ENCODE measurements around the gene GPR78.

The GPR78 gene

DNA sequence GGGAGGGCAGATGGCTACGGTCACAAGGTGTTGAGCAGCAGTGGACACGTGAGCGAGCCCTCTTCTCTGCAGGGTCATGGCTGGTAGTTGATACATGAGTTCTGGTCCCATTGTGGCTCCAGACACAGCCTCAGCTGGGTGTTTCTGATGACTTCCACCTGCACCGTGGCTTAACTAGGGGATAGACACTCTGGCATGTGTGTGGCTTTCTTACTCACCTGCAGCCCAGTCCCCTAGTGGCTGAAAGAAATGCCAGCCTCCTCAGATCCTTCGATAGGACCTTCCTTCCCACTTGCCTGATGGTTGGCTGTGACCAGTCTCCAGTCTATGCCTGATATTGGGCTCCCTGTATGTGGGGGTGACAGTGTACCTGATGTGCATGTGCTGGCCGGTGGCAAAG lies 5.0 kb downstream of the GPR78 start:
- H3K4me3 ChIP-seq, result no peak overlapping the region
- no peaks in the 10 kb centered on the region for H3K9me3 ChIP-seq (ENCODE audit: low read depth, low read length)
- H3K27ac ChIP-seq, result no peak overlapping the region
- TF ChIP-seq FOXP2 (optimal IDR thresholded peaks at IDR 0.05; ENCODE audit: control extremely low read depth, extremely low read length, insufficient read depth) (no peak), EZH2 (IDR thresholded peaks at IDR 0.05) (no peak), POLR2AphosphoS5 (IDR thresholded peaks at IDR 0.05; ENCODE audit: borderline replicate concordance, low read depth, low read length) (no peak)
- H3K36me3 ChIP-seq (ENCODE audit: insufficient read depth, low read length), result no peaks in the 10 kb centered on the region
- H3K9ac ChIP-seq (ENCODE audit: insufficient read length), result no peak overlapping the region
- DNase-seq (ENCODE audit: low read depth, low spot score), result no peak

DNA sequence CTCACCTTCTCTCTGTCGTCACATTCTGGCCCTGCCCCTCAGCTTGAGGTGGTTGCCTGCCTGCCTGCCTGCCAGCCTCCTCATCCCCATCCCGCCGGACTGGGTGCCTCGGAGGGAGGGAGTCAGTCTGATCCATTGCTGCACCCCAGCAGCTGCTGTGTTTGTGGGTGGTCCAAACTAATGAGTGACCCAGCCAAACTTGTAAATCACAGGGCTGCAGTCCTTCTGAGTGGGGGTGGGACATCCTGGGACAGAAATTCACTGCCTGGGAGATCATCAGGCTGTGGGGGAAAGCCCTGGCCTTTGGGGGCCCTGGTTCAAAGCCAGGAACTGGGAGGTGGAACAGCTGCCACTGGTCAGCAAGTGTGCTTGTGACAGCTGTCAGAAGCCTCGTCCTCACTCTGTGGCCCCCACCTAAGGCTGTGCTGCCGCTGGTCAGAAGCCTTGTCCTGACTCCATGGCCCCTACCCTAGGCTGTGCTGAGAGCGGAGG lies 5.6 kb downstream of the GPR78 start:
- no peaks in the 10 kb centered on the region for H3K36me3 ChIP-seq (ENCODE audit: insufficient read depth, low read length)
- TF ChIP-seq POLR2AphosphoS5 (IDR thresholded peaks at IDR 0.05; ENCODE audit: borderline replicate concordance, low read depth, low read length), result no peak
- TF ChIP-seq FOXP2 (optimal IDR thresholded peaks at IDR 0.05; ENCODE audit: control extremely low read depth, extremely low read length, insufficient read depth), result no peak
- no peak for TF ChIP-seq EZH2 (IDR thresholded peaks at IDR 0.05)
- H3K9me3 ChIP-seq (ENCODE audit: low read depth, low read length), result no peaks in the 10 kb centered on the region
- DNase-seq (ENCODE audit: low read depth, low spot score), result no peak
- H3K9ac ChIP-seq (ENCODE audit: insufficient read length), result no peak overlapping the region
- no peak overlapping the region for H3K4me3 ChIP-seq
- H3K27ac ChIP-seq, result no peak overlapping the region

DNA sequence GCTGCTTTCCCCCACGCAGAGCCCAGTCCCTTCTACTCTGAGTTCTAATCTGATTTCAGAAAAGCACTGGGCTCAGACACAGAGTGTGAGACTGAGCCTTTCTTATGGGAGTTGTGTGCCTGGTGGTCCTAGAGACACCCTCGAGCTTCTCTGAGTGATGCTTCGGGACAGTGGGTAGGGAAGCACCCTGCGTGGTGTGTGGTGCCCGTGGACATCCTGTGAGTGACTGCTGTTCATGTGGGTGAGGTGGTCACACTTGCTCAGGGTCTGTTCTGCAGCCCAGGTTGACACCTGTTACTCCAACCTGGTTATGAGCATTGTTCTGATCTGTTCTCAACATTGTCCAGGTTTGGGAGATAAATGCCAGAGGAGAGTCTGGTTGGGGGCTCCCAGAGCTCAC lies 6.1 kb downstream of the GPR78 start:
- no peak overlapping the region for H3K4me3 ChIP-seq
- no peak overlapping the region for H3K9ac ChIP-seq (ENCODE audit: insufficient read length)
- H3K27ac ChIP-seq, result no peak overlapping the region
- DNase-seq (ENCODE audit: low read depth, low spot score), result no peak
- H3K36me3 ChIP-seq (ENCODE audit: insufficient read depth, low read length), result no peaks in the 10 kb centered on the region
- TF ChIP-seq EZH2 (IDR thresholded peaks at IDR 0.05) (no peak), POLR2AphosphoS5 (IDR thresholded peaks at IDR 0.05; ENCODE audit: borderline replicate concordance, low read depth, low read length) (no peak), FOXP2 (optimal IDR thresholded peaks at IDR 0.05; ENCODE audit: control extremely low read depth, extremely low read length, insufficient read depth) (no peak)
- H3K9me3 ChIP-seq (ENCODE audit: low read depth, low read length), result no peaks in the 10 kb centered on the region

DNA sequence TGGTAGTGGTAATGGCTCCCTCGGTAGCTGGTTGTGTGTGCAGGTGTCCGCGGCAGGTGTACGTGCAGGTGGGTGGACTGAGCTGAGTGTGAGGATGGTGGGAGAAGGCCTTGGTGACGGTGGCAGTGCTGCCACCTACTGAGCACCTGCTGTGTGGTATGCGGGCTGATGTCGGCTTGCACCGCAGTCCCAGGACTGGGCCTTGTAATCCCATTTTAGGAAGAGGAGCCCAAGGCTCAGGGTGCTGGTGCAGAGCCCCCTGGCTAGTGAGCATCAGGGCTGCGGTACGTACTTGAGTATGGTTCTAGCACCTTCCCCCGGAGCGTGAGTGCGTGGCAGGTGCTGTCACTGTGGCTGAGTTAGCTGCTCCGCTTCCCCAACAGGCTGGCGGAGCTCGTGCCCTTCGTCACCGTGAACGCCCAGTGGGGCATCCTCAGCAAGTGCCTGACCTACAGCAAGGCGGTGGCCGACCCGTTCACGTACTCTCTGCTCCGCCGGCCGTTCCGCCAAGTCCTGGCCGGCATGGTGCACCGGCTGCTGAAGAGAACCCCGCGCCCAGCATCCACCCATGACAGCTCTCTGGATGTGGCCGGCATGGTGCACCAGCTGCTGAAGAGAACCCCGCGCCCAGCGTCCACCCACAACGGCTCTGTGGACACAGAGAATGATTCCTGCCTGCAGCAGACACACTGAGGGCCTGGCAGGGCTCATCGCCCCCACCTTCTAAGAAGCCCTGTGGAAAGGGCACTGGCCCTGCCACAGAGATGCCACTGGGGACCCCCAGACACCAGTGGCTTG lies 6.7 kb downstream of the GPR78 start:
- no peak overlapping the region for H3K27ac ChIP-seq
- H3K9ac ChIP-seq (ENCODE audit: insufficient read length), result no peak overlapping the region
- TF ChIP-seq POLR2AphosphoS5 (IDR thresholded peaks at IDR 0.05; ENCODE audit: borderline replicate concordance, low read depth, low read length) (no peak), EZH2 (IDR thresholded peaks at IDR 0.05) (no peak), FOXP2 (optimal IDR thresholded peaks at IDR 0.05; ENCODE audit: control extremely low read depth, extremely low read length, insufficient read depth) (no peak)
- H3K4me3 ChIP-seq, result no peak overlapping the region
- H3K9me3 ChIP-seq (ENCODE audit: low read depth, low read length), result no peaks in the 10 kb centered on the region
- no peaks in the 10 kb centered on the region for H3K36me3 ChIP-seq (ENCODE audit: insufficient read depth, low read length)
- no peak for DNase-seq (ENCODE audit: low read depth, low spot score)

DNA sequence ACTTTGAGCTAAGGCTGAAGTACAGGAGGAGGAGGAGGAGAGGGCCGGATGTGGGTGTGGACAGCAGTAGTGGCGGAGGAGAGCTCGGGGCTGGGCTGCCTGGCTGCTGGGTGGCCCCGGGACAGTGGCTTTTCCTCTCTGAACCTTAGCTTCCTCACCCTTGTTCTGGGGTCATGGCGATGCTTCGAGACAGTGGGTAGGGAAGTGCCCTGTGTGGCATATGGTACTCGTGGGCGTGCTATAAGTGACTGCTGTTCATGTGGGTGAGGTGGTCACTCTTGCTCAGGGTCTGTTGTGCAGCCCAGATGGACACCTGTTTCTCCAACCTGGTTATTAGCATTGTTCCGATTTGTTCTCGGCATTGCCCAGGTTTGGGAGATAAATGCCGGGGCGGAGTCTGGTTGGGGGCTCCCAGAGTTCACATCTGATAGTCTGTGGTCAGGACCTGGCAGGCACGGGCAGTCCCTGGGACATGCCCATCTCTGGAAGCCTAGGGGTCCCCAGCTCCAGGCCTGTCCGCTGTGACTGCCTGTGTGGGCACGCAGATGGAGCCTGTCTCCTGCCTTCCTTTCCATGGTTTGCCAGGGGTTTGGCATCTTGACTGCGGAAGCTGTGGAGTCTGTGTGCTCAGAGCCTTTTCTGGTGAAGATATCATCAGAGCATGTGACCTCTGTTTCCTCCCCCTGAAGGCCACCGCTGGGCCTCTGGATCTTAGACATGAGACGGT lies 7.4 kb downstream of the GPR78 start:
- DNase-seq (ENCODE audit: low read depth, low spot score), result no peak
- H3K4me3 ChIP-seq, result no peak overlapping the region

DNA sequence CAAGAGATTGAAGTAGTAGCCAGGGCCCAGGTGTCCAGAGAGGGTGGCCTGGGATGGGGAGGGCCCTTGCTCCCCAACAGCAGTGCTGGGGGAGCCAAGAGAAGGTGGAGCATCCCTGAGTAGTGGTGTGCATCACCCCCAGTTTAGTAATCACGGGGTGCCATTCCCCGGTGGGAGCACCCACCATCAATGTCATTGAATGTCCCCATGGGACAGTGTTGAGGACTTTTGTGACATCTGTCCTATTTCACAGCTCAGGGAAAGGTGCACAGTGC lies 7.9 kb downstream of the GPR78 start:
- TF ChIP-seq FOXP2 (optimal IDR thresholded peaks at IDR 0.05; ENCODE audit: control extremely low read depth, extremely low read length, insufficient read depth) (no peak), EZH2 (IDR thresholded peaks at IDR 0.05) (no peak), POLR2AphosphoS5 (IDR thresholded peaks at IDR 0.05; ENCODE audit: borderline replicate concordance, low read depth, low read length) (no peak)
- Histone ChIP-seq H3K9ac (ENCODE audit: insufficient read length) (no peak overlapping the region), H3K36me3 (ENCODE audit: insufficient read depth, low read length) (no peaks in the 10 kb centered on the region), H3K4me3 (no peak overlapping the region), H3K9me3 (ENCODE audit: low read depth, low read length) (no peaks in the 10 kb centered on the region), H3K27ac (no peak overlapping the region)
- no peak for DNase-seq (ENCODE audit: low read depth, low spot score)

More for the DNA sequence above, 7.4 kb downstream of the GPR78 start:
- no peaks in the 10 kb centered on the region for H3K36me3 ChIP-seq (ENCODE audit: insufficient read depth, low read length)
- H3K27ac ChIP-seq, result no peak overlapping the region
- TF ChIP-seq POLR2AphosphoS5 (IDR thresholded peaks at IDR 0.05; ENCODE audit: borderline replicate concordance, low read depth, low read length) (no peak), FOXP2 (optimal IDR thresholded peaks at IDR 0.05; ENCODE audit: control extremely low read depth, extremely low read length, insufficient read depth) (no peak), EZH2 (IDR thresholded peaks at IDR 0.05) (no peak)
- no peak overlapping the region for H3K9ac ChIP-seq (ENCODE audit: insufficient read length)
- H3K9me3 ChIP-seq (ENCODE audit: low read depth, low read length), result no peaks in the 10 kb centered on the region

DNA sequence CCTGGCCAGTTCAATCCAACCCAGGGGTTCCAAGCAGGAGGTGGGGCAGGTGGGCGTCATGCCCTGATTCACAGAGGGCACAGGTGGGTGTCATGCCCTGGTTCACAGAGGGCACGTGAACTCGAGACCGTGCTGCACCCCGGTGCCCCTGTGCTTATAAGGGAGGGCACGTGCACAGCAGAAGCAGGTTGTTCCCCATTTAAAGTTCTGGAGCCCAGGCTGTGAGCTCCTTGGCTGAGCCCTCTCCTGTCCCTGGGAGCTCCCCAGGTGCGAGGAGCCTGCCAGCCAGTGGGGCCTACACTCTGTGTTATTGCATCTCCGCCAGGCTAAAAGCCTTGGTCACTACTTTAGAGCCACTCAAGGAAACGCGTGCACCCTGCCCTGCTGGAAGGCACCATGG lies 9.1 kb downstream of the GPR78 start:
- Histone ChIP-seq H3K27ac (no peak overlapping the region), H3K36me3 (ENCODE audit: insufficient read depth, low read length) (no peaks in the 10 kb centered on the region), H3K9me3 (ENCODE audit: low read depth, low read length) (no peaks in the 10 kb centered on the region), H3K9ac (ENCODE audit: insufficient read length) (no peak overlapping the region), H3K4me3 (no peak overlapping the region)
- TF ChIP-seq EZH2 (IDR thresholded peaks at IDR 0.05) (no peak), POLR2AphosphoS5 (IDR thresholded peaks at IDR 0.05; ENCODE audit: borderline replicate concordance, low read depth, low read length) (no peak), FOXP2 (optimal IDR thresholded peaks at IDR 0.05; ENCODE audit: control extremely low read depth, extremely low read length, insufficient read depth) (no peak)
- DNase-seq (ENCODE audit: low read depth, low spot score), result no peak

DNA sequence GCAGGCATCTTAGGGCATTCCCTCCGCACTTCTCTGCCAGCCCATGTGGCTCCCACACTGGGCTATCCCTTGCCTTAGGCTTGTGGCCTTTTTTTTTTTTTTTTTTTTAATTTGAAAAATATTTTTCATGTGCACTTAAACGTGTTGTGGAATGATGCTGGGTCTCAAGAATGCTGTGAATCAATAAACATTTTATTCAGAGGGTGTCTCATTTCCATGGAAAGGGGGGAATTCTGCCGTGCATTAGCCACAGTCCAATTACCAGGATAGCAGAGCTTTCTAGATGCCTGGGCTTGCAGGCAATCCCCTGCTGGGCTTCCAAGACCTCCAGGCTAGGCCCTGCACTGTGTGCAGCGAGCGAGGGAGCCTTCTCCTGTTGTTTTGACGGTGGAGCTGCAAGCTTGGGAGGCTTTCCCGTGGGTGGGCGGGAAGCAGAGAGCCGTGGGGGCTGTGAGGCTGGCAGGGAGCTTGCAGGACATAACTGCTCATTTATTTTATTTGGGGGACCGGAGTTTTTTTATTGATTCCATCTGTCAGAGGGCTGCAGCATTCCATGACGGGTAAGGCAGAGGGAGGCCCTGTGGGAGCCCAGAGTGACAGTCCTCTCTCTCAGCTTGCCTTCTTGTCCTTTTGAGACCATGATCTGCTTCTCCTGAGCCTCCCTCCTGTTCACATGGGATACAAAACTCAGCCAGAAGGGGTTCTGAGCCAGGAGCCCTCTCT lies 9.8 kb downstream of the GPR78 start:
- no peaks in the 10 kb centered on the region for H3K36me3 ChIP-seq (ENCODE audit: insufficient read depth, low read length)
- no peak overlapping the region for H3K9ac ChIP-seq (ENCODE audit: insufficient read length)
- H3K4me3 ChIP-seq, result no peak overlapping the region
- DNase-seq (ENCODE audit: low read depth, low spot score), result no peak
- no peak for TF ChIP-seq POLR2AphosphoS5 (IDR thresholded peaks at IDR 0.05; ENCODE audit: borderline replicate concordance, low read depth, low read length)
- no peak for TF ChIP-seq EZH2 (IDR thresholded peaks at IDR 0.05)
- no peak for TF ChIP-seq FOXP2 (optimal IDR thresholded peaks at IDR 0.05; ENCODE audit: control extremely low read depth, extremely low read length, insufficient read depth)
- no peak overlapping the region for H3K27ac ChIP-seq
- H3K9me3 ChIP-seq (ENCODE audit: low read depth, low read length), result no peaks in the 10 kb centered on the region
